ENCODE data around the gene FER1L5. TPM values are rescaled to one million over a fixed set of nuclear protein-coding genes. Genes with fewer than 3 reads are reported as not detected.
"Not testable (repeated sequence)": the region's sequence is repeated elsewhere in the genome, so short reads cannot be mapped to it uniquely, and the experiment has no call there.

Gene FER1L5
- total RNA-seq, 1 donor from 2014 or later, result 0.51 TPM

- Mint-ChIP-seq H3K4me1 (ENCODE audit: low read depth, unreplicated experiment) (no peaks in the 10 kb centered on the region), H3K4me3 (ENCODE audit: unreplicated experiment) (no peak overlapping the region), H3K9me3 (ENCODE audit: unreplicated experiment) (no peaks in the 10 kb centered on the region), H3K36me3 (ENCODE audit: unreplicated experiment) (peaks cover 3% of the 10 kb centered on the region), H3K27ac (ENCODE audit: unreplicated experiment) (no peak overlapping the region), H3K27me3 (ENCODE audit: unreplicated experiment) (peaks cover 3% of the 10 kb centered on the region)
- DNase-seq, result no peak
- no peak for TF ChIP-seq CTCF (IDR thresholded peaks at IDR 0.05; ENCODE audit: partially characterized antibody, unreplicated experiment)
Measured at GRCh38 chr2:96662360-96662759, 19.8 kb downstream of the FER1L5 start.

GRCh38 chr2:96663177-96663576, 20.6 kb downstream of the FER1L5 start:
- H3K36me3 Mint-ChIP-seq (ENCODE audit: unreplicated experiment), result peaks cover 3% of the 10 kb centered on the region
- no peaks in the 10 kb centered on the region for H3K9me3 Mint-ChIP-seq (ENCODE audit: unreplicated experiment)
- no peak overlapping the region for H3K27ac Mint-ChIP-seq (ENCODE audit: unreplicated experiment)
- H3K4me3 Mint-ChIP-seq (ENCODE audit: unreplicated experiment), result no peak overlapping the region
- peaks cover 3% of the 10 kb centered on the region for H3K27me3 Mint-ChIP-seq (ENCODE audit: unreplicated experiment)
- TF ChIP-seq CTCF (IDR thresholded peaks at IDR 0.05; ENCODE audit: partially characterized antibody, unreplicated experiment), result no peak
- no peak for DNase-seq
- H3K4me1 Mint-ChIP-seq (ENCODE audit: low read depth, unreplicated experiment), result no peaks in the 10 kb centered on the region

- H3K4me3 Mint-ChIP-seq (ENCODE audit: unreplicated experiment), result no peak overlapping the region
- peaks cover 3% of the 10 kb centered on the region for H3K27me3 Mint-ChIP-seq (ENCODE audit: unreplicated experiment)
- DNase-seq, result no peak
- H3K9me3 Mint-ChIP-seq (ENCODE audit: unreplicated experiment), result no peaks in the 10 kb centered on the region
- no peak for TF ChIP-seq CTCF (IDR thresholded peaks at IDR 0.05; ENCODE audit: partially characterized antibody, unreplicated experiment)
- no peak overlapping the region for H3K27ac Mint-ChIP-seq (ENCODE audit: unreplicated experiment)
- no peaks in the 10 kb centered on the region for H3K4me1 Mint-ChIP-seq (ENCODE audit: low read depth, unreplicated experiment)
- peaks cover 3% of the 10 kb centered on the region for H3K36me3 Mint-ChIP-seq (ENCODE audit: unreplicated experiment)
Measured at GRCh38 chr2:96663829-96664228, 21.3 kb downstream of the FER1L5 start.

GRCh38 chr2:96664366-96664925, 21.9 kb downstream of the FER1L5 start:
- H3K27me3 Mint-ChIP-seq (ENCODE audit: unreplicated experiment), result peaks cover 3% of the 10 kb centered on the region
- H3K27ac Mint-ChIP-seq (ENCODE audit: unreplicated experiment), result no peak overlapping the region
- no peaks in the 10 kb centered on the region for H3K9me3 Mint-ChIP-seq (ENCODE audit: unreplicated experiment)
- DNase-seq, result no peak
- H3K36me3 Mint-ChIP-seq (ENCODE audit: unreplicated experiment), result peaks cover 3% of the 10 kb centered on the region
- no peak for TF ChIP-seq CTCF (IDR thresholded peaks at IDR 0.05; ENCODE audit: partially characterized antibody, unreplicated experiment)
- H3K4me3 Mint-ChIP-seq (ENCODE audit: unreplicated experiment), result no peak overlapping the region
- no peaks in the 10 kb centered on the region for H3K4me1 Mint-ChIP-seq (ENCODE audit: low read depth, unreplicated experiment)

- H3K9me3 Mint-ChIP-seq (ENCODE audit: unreplicated experiment), result no peaks in the 10 kb centered on the region
Measured at GRCh38 chr2:96665083-96665569, 22.6 kb downstream of the FER1L5 start.

GRCh38 chr2:96665717-96666116, 23.2 kb downstream of the FER1L5 start:
- not testable (repeated sequence) for H3K9me3 Mint-ChIP-seq (ENCODE audit: unreplicated experiment); H3K27ac Mint-ChIP-seq (ENCODE audit: unreplicated experiment); H3K27me3 Mint-ChIP-seq (ENCODE audit: unreplicated experiment)

More at GRCh38 chr2:96665083-96665569, 22.6 kb downstream of the FER1L5 start:
- H3K4me3 Mint-ChIP-seq (ENCODE audit: unreplicated experiment), result no peak overlapping the region
- no peaks in the 10 kb centered on the region for H3K4me1 Mint-ChIP-seq (ENCODE audit: low read depth, unreplicated experiment)
- H3K36me3 Mint-ChIP-seq (ENCODE audit: unreplicated experiment), result peaks cover 3% of the 10 kb centered on the region
- DNase-seq, result no peak
- no peak for TF ChIP-seq CTCF (IDR thresholded peaks at IDR 0.05; ENCODE audit: partially characterized antibody, unreplicated experiment)
- peaks cover 3% of the 10 kb centered on the region for H3K27me3 Mint-ChIP-seq (ENCODE audit: unreplicated experiment)
- no peak overlapping the region for H3K27ac Mint-ChIP-seq (ENCODE audit: unreplicated experiment)

More at GRCh38 chr2:96665717-96666116, 23.2 kb downstream of the FER1L5 start:
- not testable (repeated sequence) for H3K4me3 Mint-ChIP-seq (ENCODE audit: unreplicated experiment); H3K4me1 Mint-ChIP-seq (ENCODE audit: low read depth, unreplicated experiment); DNase-seq; H3K36me3 Mint-ChIP-seq (ENCODE audit: unreplicated experiment)

All from glutamatergic neuron (in vitro differentiated cells).